ENCODE measurements around the gene TBATA. TPM values are rescaled to one million over a fixed set of nuclear protein-coding genes. Genes with fewer than 3 reads are reported as not detected.

The TBATA gene
- not detected in 2 replicates for total RNA-seq (2014; rRNA removed; shearing (Covaris generic))

GRCh38 chr10:70785190-70785589 is at the start of gene TBATA:
Gene TBATA (minus strand): TSS chr10:70785377. CDS start chr10:70783379, 1,998 bp downstream.
- DNase-seq (ENCODE audit: low read depth) = no peak

GRCh38 chr10:70834441-70835151 is 49.4 kb upstream of the TBATA start:
- no peak for DNase-seq (ENCODE audit: low read depth)

GRCh38 chr10:70834021-70834420 is 48.8 kb upstream of the TBATA start:
- no peak for DNase-seq (ENCODE audit: low read depth)

- DNase-seq (ENCODE audit: low read depth) = no peak
Measured at GRCh38 chr10:70833601-70834000, 48.4 kb upstream of the TBATA start.

- DNase-seq (ENCODE audit: low read depth) = peak; percentile 84
Measured at GRCh38 chr10:70832852-70833528, 47.8 kb upstream of the TBATA start.

- no peak for DNase-seq (ENCODE audit: low read depth)
Measured at GRCh38 chr10:70832221-70832620, 47.0 kb upstream of the TBATA start.

GRCh38 chr10:70830164-70830563 is 45.0 kb upstream of the TBATA start:
- DNase-seq (ENCODE audit: low read depth) = no peak

GRCh38 chr10:70829543-70829942 is 44.4 kb upstream of the TBATA start:
- DNase-seq (ENCODE audit: low read depth) = no peak

- no peak for DNase-seq (ENCODE audit: low read depth)
Measured at GRCh38 chr10:70828923-70829322, 43.7 kb upstream of the TBATA start.

GRCh38 chr10:70827086-70827757 is 42.0 kb upstream of the TBATA start:
- no peak for DNase-seq (ENCODE audit: low read depth)

GRCh38 chr10:70822076-70822820 is 37.1 kb upstream of the TBATA start:
- no peak for DNase-seq (ENCODE audit: low read depth)

- DNase-seq (ENCODE audit: low read depth) = no peak
Measured at GRCh38 chr10:70820976-70821750, 36.0 kb upstream of the TBATA start.

GRCh38 chr10:70816220-70816894 is 31.2 kb upstream of the TBATA start:
- DNase-seq (ENCODE audit: low read depth) = peak; percentile 91

GRCh38 chr10:70815504-70816219 is 30.5 kb upstream of the TBATA start, which contains the start of gene SGPL1:
Gene SGPL1 (plus strand): TSS chr10:70815948. CDS start chr10:70816854, 906 bp downstream.
- DNase-seq (ENCODE audit: low read depth) = peak; percentile 76

- no peak for DNase-seq (ENCODE audit: low read depth)
Measured at GRCh38 chr10:70814126-70814525, 28.9 kb upstream of the TBATA start.

GRCh38 chr10:70812814-70813213 is 27.6 kb upstream of the TBATA start:
- DNase-seq (ENCODE audit: low read depth) = no peak

GRCh38 chr10:70811881-70812280 is 26.7 kb upstream of the TBATA start:
- DNase-seq (ENCODE audit: low read depth) = no peak

- no peak for DNase-seq (ENCODE audit: low read depth)
Measured at GRCh38 chr10:70810967-70811366, 25.8 kb upstream of the TBATA start.

GRCh38 chr10:70809726-70810125 is 24.5 kb upstream of the TBATA start:
- no peak for DNase-seq (ENCODE audit: low read depth)
